HG03378 (cell line): Measurements from ENCODE around the gene TSNAX.

ENCODE experiments used
- ATAC-seq: cut with Tn5 transposase; IDR thresholded peaks from one replicate; pipeline ENCODE4 v1.9.1; 2021; ENCODE audit warnings: mild to moderate bottlenecking, moderate library complexity; ENCODE audit not compliant: unreplicated experiment

TSNAX gene

DNA sequence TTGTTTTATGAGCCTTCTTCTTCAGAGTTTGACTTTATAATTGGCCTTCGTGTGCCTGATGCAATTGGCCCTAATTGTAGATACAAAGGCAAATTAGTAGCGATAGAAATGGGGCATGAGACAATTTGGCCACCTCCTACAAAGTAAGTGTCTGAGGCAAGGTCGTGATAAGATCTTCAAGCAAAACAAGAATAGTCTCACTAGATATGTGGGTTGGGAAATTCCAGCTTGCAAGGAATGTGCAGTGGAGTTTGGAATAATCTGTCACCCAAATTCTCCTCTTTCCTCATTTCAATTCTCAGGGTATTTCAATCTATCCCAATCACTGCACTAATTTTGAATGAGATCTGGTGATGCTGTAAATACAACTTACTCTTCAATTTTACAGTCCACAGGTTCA lies 11.4 kb upstream of the TSNAX start:
- ATAC-seq: no peak

DNA sequence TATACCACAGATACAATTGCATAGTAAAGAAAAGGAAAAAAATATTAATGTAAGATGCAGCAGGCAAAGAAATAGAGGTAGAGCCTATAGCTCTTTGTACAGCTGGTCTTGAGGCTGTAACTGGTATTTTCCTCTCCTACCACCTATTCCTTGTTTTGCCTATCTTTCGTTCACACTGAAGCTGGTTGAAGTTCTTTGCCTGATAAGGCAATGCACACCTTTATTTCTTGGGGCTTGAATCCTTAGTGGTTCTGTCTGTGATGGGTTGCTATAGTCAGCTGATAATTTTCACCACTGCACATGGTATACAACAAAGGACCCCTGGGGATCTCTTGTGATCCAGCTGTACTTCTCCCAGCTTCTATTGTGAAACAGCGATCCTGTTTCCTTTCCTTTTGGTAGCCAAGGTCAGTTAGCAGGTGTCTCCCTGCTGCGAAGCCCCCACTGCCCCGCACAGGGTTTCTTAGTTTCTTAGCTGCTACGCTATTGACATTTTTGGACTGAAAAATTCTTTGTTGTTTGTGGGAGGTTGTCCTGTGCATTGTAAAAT lies 9.9 kb upstream of the TSNAX start:
- ATAC-seq: no peak

DNA sequence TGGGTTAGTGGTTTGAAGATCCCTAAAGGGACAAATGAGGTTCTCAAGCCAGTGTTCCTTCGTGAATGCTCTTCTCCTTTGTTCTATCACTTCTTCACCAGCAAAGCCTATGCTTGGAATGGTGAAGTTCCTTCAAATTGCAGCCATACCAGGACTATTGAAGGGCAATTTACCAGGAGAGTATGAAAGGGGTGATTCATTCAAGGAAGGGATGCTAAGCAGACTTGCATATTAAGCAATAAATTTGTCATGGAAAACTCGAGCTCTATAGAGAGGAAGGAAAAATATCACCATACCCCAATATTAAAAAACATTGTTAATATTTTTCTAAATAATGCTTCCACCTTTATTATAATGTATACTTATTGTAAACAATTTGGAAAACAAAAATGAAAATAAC lies 9.3 kb upstream of the TSNAX start:
- ATAC-seq: no peak

DNA sequence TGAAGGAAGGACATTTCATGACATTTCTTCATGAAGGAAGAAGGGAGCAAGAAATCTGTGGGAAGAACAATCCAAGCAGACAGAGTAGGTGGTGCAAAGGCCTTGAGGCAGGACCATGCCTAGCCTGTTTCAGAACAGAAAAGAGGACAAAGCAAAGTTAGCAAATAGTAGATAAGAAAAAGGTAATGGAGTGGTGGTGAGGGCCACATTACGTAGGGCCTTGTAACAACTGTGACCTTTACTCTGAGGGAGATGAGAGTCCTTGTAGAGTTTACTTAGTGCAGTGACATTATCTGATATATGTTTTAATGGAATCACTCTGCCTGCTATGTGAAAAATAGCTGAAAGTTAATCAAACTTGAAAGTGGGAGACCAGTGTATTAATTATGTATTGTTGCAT lies 6.4 kb upstream of the TSNAX start:
- ATAC-seq: no peak

DNA sequence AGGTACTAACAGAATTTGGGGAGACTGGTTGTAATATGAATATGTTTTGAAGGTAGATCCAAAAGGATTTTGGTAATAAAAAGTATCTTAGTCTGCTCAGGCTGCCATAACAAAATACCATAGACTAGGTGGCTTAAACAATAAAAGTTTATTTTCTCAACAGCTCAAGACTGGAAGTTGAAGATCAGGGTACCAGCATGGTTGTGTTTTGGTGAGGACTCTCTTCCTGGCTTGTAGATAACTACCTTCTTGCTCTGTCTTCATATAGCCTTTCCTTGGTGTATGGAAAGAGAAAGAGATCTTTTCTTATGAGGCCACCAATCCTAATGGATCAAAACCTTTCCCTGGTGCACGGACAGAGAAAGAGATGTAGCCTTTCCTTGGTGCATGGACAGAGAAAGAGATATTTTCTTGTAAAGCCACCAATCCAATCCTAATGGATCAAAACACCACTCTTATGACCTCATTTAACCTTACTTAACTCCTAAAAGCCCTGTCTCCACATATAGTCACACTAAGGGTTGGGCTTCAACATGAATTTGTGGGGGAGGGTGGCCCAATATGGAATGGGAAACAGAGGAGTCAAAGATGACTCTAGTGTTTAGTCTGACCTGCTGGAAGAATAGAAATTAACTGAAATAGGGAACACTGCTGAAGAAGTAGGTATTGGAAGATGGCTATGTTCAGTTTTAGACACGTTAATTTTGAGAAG lies 5.4 kb upstream of the TSNAX start:
- ATAC-seq: no peak

DNA sequence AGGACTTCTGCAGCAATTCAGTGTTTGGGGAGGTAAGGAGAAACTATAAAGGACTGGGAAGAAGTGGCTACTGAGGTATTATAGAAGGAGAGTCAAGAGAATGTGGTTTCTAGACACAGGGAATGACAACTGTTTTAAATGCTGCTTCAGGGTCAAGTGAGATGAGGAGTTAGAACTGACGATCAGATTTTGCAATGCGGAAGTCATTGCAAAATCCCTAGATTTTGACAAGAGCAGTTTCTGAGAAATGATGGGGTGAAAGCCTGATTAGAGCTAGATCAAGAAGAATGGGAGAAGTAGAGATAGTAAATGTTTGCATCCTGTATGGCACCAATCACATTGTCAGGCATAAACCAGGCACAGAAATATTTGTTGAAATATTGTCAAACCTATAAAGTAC lies 4.7 kb upstream of the TSNAX start:
- no peak for ATAC-seq

DNA sequence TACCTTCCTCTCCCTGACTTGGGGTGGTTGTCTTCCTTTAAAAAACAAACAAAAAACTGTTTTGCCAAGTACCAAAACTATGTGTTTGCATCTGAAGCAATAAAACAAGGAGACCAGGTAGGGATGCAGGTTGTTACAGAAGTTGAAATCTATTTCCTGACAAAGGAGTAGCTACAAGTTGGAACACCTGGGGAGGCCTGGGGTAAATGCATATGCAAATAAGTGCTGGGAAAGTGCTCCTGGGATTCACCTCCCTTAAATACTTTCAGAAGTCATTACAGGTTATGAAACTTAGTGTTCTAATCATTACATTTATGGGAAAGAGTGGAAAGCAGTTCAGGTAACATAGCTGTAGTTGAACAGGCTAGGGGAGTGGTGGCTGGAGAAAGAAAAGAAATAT lies 1.9 kb upstream of the TSNAX start:
- no peak for ATAC-seq

DNA sequence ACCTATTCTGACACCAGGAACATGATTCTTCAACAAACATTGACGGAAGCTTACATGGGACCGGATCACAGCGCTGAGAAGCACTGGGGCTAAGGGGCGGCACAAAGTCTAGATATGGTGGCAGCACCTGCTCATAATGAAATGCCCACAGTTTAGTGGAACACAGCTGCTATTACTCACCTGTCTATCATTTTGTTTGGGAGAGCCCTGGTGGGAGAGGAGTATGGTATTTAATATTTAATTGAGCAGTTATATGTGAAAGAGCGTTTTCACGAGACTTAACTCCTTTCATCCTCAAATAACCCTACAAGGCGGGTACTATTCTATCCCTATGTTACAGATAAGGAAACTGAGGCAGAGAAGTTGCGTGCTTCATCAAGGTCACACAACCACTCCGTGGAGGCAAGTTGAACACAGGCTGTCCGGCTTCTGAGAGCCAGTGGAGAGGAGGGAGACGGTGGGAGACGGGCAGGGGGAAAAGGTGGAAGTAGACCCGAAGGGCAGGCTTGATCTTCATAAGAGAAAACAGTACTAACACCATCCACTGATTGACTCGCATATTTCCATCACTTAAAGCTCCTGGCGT lies 790 bp upstream of the TSNAX start:
- ATAC-seq: peak; percentile 23

DNA sequence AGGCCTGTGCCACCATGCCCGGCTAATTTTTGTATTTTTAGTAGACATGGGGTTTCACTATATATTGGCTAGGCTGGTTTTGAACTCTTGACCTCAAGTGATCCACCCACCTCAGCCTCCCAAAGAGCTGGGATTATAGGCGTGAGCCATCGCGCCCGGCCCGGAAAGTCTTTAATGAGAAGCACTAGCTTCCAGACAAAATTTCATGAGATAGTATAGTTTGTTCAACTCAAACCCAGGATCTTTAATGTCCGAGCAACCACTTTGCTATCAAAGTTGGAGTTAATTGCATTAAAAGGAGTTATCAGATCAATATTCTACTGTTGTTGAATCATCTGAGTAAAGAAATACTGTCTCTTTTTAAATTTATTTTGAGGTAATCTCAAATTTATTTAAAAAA lies 4.8 kb downstream of the TSNAX start:
- no peak for ATAC-seq

DNA sequence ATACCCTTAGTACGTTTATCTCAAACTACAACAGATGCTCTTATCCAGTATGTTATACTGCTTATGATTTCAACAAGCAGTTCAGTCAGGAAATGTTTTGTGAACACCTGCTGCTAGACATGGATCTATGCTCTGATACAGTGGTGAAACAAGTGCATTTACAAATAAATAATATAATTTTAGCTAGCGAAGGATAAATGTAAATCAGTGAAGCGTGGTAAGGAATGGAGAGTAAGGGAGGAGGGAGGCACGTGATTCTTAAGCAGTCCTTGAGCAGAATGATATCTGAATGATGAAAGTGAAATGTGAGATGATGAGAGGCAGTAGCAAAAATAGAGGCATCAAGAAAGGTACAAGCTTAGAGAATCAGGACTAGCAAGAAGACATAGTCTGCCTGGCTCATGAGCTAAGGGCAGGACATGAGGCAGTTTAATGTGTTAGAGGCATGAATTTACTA lies 6.3 kb downstream of the TSNAX start:
- no peak for ATAC-seq

DNA sequence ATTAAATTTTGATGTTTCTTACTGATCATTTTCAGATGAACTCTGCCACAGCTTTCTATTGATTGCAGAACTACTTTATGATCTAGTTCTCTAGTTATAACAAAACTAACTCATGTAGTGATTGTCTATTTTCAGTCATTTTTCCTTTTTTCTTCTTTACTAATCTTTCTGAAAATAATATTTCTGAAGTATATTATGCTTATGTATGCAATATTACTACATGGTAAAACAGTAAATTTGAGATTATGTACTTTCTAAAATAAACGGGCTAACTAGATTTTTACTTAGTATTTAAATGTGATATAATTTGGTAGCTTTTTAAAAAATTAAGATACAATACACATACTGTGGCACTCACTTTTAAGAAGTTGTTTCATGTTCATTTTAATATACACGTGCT lies 7.6 kb downstream of the TSNAX start:
- no peak for ATAC-seq

DNA sequence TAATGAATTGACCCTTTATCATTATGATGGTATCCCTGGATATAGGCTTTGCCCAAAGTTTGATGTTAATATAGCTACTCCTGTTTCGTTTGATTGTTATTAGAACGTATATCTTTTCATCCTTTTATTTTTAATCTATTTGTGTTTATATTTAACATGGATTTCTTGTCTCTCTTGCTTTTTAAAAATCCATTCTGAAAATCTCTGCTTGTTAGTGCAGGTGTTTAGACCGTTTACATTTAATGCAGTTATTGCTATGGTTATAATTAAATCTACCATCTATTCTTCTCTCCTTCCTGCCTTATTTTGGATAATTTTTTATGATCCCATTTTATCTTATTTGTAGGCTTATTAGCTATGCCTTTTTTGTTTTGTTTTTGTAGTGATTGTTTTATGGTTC lies 12.4 kb downstream of the TSNAX start:
- ATAC-seq: no peak

DNA sequence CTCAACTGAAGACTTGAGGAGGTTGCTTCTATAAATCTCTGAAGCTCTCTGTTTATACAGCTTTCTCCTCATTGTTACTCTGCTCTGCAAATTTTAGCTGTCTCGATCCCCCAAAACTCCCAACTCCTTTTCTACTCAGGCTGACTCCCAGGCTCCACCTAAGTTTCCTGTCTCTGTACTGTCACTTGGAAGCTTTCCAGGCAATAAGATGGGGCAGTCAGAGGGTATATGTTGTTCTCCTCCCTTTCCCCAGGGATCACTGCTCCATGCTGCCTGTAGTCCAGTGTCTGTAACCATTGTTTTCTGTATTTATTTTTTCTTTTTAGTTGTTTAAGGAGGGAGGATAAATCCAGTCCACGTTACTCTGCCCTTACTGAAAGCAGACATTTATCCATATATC lies 13.4 kb downstream of the TSNAX start:
- ATAC-seq: no peak

DNA sequence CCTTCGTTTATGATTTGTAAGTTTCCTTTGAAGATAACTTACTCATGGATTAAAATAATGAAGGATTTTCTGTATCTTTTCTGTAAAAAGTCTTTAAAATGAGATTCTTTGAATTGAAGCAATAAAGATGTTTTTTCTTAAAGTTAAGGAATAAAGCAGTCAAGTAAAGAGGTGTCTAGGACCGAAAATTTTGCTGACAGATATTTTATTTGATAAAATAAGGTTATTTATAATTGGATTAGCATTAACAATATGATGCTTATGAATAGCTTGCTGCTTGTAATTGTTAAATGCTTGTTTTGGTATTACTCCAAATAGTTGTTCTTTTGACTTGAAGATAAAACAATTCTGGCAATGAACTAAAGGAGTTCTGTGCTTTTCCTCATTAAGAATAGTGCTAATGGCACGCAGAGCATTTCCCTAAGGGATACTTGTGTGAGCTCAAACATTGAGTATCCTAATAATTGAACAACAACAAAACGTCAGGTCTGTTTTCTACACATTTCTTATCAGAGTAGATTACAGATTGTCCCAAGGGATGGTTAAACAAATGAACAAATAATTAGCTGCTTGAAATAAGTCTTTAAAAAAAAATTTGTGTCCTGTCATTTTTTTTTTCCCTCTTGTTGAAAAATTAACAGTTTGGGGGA lies 16.6 kb downstream of the TSNAX start:
- no peak for ATAC-seq

DNA sequence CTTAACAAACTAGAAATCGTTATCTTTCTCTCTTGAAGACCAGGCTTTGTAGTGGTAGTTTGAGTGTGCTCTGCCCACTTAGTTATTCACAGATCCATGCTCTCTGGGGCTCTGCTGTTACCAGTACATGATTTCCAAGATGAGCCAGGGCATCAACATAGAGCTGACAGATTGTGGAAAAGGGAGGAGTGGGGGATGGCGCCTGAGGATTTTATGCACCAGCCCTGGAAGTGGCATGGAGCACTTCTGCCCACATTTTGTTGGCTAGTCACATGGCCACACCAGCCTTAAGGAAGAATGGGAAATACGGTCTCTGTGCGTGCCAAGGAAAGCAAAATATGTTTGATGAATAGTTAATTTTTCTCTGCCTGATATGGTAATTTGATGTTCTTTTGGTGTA lies 18.2 kb downstream of the TSNAX start:
- ATAC-seq: no peak

DNA sequence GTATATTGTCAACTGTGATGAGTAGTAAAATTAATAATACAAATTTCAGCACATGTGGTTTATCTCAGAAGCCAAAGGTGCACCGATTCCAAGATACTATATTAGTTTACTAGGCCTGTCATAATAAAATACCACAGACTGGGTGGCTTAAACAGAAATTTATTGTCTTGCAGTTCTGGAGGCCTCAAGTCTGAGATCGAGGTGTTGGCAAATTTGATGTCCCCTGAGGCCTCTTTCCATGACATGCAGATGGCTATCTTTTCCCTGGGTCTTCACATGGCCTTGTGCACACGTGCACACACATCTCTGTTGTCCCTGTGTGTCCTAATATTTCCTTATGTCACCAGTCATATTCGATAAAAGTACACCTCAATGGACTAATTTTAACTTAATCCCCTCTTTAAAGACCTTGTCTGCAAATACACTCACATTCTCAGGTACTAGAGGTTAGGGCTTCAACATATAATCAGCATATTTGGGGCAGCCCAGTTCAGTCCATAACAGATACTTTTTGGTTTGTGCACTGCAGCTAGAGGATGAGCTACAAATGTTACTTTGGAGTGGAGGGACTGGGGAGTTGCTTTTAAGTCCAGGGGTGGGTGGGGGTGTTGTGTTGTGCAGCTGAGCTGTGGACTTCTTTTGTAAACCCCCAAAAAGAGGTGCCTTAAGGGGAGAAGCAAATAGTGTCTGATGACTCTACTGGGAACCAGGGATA lies 21.4 kb downstream of the TSNAX start:
- no peak for ATAC-seq

DNA sequence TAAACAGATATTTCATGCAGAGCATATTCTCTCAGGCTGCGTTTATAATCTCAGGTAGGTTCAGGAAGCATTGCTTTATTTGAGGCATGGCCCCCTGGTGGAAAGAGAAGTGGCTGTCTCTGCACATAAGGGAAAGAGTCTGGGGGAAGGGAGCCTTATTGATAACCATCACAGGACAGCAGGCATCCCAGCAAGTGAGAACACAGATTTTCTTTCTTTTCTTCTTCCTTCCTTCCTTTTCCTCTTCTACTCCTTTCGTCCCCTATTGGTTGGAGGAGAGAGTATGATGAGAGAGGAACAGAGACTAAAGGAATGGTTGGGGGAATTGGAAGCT lies 21.9 kb downstream of the TSNAX start:
- peak; percentile 54 for ATAC-seq

DNA sequence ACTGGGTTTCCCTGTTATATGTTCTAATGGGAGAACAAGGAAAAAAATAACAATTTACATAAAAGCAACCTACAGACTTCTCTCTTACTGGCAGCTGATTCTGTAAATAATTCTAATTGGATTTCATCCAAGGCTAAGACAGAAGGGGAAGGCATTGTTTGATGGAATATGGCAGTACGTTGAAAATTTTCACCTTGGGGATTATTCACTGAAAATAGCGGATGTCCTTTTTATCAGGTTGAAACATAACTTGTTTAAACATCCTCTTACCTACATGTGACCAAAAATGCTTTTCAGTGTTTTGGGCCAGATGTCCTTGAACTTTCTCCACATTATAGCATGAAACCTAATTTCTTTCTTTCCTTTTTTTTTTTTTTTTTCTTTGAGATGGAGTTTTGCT lies 24.9 kb downstream of the TSNAX start:
- no peak for ATAC-seq

DNA sequence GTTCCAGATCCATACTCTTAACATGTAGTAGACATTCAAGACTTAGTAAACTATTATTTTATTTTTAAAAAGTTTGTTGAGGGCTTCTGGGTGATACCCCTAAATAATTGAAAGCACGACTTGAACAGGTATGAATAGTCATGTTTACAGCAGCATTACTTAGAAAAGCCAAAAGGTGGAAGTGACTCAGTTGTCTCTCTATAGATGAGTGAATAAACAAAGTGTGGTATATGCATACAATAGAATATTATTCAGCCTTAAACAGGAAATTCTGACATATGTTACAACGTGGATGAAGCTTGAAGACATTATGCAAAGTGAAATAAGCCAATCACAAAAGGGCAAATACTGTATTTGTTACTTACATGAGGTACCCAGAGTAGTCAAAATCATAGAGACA lies 26.5 kb downstream of the TSNAX start:
- no peak for ATAC-seq

DNA sequence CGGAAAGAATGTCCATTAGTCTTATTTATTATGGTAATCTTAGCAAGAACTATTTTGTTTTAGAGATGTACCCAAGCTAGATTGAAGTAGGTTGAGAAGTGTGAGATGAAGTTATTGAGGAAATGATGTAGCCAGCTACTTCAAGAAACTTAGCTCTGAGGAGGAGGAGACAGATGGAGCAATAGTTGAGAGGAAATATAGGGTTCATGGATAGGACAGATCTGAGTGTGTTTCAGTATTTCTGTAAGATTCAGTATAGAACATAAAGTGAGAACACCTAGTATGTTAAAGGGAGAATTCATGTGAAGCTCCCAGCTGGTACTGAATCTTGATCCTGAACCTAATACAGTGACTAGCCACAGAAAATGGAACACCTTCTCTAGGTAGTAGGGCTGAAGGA lies 28.9 kb downstream of the TSNAX start:
- no peak for ATAC-seq

DNA sequence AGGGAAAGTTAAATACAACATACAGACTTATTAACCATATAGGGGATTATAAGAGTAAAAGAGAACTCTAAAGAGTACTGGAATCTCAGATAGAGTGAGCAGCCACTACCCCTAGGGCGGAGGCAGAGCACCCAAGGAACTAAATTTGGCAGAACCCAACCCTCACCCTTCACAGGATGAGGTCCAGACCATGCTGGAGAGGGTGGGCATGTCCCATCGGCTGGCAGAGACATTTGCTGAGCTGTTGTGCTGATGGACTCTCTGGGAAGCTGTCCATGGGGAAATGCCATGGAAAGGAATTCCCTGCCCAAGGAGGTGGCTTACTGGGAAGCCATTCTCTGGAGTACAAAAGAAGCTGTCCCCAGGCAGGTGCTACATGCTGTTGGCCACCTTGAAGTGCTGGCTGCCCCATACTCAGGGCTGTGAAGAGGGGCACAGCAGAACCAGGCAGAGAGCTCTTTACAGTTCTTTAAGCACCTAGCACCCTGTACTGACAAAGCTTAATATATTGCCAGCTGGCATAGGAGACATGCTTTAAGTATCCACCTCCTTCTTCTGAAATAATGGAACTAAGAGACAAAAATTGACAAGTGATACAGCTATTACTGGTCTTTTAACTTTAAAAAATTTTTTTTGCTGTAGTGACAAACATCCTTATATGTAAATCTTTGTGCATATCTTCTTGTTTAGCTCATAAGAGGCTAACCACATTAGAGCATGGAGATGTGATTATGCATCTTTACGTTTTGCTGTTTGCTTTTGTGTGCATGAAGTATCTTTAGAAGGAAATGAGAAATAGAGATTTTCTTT lies 29.6 kb downstream of the TSNAX start:
- ATAC-seq: no peak
